Activated T-cell treated with anti-CD3 and anti-CD28 coated beads for 1 hour (primary cell): Measurements from ENCODE around the gene LSAMP.
"Not testable (repeated sequence)": the region's sequence is repeated elsewhere in the genome, so short reads cannot be mapped to it uniquely, and the experiment has no call there.

Experiments
- DNase-seq: peaks from one replicate; pipeline ENCODE4 v3.0.0-alpha.2; 2020; ENCODE audit warnings: low read depth

Gene LSAMP

DNA sequence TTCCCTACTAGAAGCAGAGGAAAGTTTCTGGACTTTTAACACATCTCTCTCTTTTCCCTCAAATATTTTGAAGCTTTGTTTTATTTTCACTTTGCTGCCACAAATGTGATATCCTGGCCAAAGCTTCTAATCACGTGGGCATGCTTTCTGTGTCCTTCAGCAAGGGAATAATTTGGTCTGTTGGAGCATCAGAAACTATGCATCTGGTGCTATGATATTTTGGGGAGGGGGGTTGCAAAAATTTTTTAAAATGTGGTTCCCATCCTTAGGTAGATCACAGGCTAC is 567.7 kb downstream of the LSAMP start:
- no peak for DNase-seq

- no peak for DNase-seq
Measured at GRCh38 chr3:115876876-115877614, 568.2 kb downstream of the LSAMP start.

DNA sequence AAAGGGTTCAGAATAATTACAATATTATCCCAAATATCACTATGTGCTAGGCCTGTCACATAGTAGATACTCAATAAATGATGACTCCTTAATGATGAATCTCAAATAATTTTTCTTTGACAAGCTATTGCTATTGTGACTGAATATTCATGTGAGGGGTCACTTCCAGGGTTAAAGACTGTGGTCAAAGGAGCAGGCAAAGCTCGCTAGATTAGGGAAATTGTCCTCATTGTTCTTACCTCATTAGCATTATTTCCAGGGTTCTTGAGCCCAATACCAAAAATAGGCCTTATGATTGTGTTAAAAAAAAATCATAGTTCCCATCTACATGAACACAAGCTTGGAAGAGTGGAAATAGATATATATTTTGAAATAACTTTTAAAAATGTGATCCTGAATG is 569.8 kb downstream of the LSAMP start:
- no peak for DNase-seq

GRCh38 chr3:115871735-115872134 is 573.6 kb downstream of the LSAMP start:
- DNase-seq, result no peak

GRCh38 chr3:115864911-115865310 is 580.4 kb downstream of the LSAMP start:
- DNase-seq, result no peak

- no peak for DNase-seq
Measured at GRCh38 chr3:115862849-115863248, 582.4 kb downstream of the LSAMP start.

DNA sequence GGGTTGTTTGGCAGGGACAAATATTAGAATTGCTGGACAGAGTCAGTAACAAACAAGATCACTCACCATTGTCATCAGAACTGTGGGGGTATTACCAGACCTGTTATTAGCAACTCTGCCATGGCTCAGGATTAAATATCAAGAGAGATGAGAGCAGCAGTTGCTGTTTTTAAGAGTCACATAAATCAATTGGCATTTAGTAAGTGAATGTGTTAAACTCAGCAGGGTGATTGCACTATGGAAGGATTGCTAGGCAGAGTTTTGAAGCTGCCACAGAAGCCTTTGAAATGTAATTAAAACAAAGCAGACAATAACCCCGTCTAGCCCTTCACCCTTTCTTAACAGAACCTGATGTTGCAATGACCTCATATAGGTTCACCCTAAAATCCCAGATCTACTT is 583.2 kb downstream of the LSAMP start:
- DNase-seq, result no peak

DNA sequence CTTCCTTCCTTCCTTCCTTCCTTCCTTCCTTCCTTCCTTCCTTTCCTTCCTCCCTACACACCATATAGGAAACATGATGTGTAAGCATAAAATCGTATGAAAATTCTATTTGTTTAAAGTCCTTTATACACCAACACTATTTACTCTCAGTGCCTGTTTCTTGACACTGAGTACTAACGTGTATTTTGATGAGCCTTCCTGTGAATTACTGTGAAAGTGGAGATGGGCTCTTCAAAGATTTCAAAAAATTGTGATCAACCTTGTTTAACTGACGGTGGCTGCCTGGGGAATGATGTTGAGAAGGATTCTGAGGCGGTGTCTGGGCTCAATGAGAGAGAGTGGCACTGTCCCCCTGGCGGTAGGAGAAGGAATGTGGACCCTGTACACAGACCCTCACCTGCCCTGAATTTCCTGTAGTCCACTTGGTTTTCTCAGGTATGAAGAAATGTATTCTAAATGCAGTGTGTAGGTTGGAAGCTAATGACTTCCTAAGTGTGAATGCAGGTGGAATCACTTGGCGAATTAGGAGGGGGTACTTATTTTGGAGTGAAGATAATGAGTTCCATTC is 584.0 kb downstream of the LSAMP start:
- no peak for DNase-seq

DNA sequence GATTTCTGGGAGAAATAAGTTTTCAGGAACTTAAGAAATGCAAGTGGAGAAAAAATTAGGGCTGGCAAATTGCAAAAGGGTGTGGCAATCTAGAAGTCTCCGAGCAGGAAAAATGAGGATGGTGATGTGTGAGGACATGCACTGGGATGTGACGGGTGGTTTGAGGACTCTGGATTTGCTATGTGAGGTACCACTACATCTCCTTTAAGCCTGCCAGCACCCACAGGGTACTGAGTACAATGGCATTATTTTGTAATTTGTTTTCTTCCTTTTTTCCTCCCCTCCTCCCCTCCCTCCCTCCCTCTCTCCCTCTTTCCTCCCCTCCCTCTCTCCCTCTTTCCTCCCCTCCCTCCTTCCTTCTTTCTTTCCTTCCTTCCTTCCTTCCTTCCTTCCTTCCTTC is 584.5 kb downstream of the LSAMP start:
- DNase-seq, result no peak

DNA sequence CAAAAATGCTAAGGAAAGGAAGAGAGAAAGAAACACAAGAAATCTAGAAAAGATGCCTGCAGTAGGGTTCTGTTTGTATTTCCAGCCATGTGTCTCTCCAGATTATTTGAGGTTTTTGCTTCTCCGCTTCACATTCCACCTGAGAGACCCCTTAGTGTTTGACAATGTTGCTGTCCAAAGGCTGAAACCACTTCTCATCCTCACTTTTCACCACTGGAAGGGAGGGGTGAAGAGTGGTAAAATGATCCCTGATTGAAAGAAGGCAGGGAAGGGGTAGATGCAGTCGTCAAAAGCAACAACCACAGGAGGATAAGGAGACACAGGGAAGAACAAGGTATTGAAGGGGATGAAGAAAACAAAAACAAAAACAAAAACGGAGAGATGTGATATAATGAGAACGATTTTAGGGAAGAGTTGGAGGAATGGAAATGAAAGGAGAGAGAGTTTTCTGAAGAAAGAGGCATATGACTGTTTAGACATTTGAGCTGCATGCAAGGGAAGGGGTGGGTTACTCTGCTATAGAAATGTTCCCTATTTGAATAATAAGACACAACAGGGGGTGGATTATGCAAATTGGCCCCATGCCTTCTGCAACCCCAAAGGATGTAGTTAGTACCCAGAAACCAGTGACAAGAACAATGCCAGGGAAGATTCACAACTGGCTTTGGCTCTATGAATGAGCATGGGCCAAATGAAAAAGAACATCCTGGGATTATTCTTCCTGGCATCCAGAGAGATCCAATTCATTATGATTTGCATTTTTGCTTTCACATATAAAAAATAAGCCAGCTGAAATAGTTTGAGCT is 586.1 kb downstream of the LSAMP start:
- DNase-seq, result no peak

- DNase-seq, result no peak
Measured at GRCh38 chr3:115857518-115858136, 587.7 kb downstream of the LSAMP start.

- no peak for DNase-seq
Measured at GRCh38 chr3:115855911-115856310, 589.4 kb downstream of the LSAMP start.

DNA sequence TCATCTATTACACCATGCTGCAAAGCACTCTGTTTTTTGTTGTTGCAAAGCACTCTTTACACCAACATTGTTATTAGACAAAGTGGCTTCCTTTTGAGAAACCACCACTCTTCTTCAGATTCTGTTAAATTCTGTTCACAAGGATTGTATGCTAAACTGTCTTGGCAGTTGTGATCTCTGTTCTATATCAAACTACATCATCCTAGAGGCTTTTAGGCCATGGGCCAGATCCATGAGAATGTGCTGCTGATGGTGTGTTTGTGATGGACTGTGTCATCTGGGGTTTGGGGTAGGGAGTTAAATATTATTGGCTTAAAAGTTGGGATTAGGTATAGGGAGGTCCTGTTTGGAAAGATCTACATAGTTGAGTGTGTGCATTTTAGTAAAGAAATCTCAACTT is 592.2 kb downstream of the LSAMP start:
- no peak for DNase-seq

- no peak for DNase-seq
Measured at GRCh38 chr3:115852278-115852677, 593.0 kb downstream of the LSAMP start.

DNA sequence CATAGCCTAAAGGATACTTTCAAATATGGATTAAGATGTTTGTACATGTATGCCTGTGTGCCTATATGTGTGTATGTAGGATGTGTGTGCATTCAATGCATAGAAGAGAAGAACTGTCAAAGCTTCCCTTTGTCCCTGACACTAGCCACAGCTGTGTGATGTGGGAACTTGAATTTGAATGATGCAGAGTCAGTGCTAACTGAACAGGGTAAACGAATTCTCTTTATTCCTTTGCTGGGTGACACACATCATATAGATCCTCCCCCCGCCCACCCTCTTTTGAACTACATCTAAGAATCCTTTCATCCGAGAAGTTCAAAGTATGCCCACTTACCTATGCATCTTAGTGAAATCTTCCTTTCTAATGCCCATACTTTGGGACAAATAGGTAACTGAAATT is 593.7 kb downstream of the LSAMP start:
- no peak for DNase-seq

- DNase-seq, result no peak
Measured at GRCh38 chr3:115848641-115849040, 596.6 kb downstream of the LSAMP start.

- no peak for DNase-seq
Measured at GRCh38 chr3:115845986-115846385, 599.3 kb downstream of the LSAMP start.

GRCh38 chr3:115844729-115845128 is 600.6 kb downstream of the LSAMP start:
- not testable (repeated sequence) for DNase-seq

DNA sequence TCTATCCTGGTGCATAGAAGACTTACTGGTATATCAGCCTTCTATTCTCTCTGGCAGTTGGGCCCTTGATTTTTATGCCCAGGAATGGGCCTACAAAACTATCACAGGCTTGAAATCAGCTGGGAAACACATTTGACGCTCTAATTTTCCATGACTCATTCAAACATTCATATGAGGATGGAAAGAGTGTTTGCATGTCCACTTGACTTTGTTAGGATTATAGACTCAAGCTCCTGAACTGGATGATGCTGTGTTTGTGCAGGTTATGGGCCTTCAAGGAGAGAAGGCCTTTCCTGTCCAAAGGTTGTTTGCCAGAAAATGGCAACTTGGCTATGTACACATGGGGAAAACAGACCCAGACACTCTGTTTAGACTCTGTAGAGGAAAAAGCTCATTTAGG is 602.1 kb downstream of the LSAMP start:
- no peak for DNase-seq

DNA sequence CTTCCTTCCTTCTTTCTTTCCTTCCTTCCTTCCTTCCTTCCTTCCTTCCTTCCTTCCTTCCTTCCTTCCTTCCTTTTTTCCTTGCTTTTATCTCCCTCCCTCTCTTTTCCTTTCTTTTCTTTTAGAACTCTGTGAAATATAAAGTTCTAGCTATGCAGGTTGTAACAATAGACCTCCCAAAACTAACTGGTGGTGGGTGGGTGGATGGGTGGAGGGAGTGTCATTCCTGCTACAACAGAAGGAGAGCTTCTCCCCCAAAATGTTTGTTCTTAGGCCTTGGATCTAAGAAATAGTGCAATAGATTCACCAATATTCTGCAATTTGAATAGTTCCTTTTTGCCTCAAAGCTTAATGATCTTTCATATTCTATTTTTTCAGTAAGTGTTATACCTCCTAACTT is 606.0 kb downstream of the LSAMP start:
- DNase-seq, result no peak

- no peak for DNase-seq
Measured at GRCh38 chr3:115838786-115839185, 606.5 kb downstream of the LSAMP start.

DNA sequence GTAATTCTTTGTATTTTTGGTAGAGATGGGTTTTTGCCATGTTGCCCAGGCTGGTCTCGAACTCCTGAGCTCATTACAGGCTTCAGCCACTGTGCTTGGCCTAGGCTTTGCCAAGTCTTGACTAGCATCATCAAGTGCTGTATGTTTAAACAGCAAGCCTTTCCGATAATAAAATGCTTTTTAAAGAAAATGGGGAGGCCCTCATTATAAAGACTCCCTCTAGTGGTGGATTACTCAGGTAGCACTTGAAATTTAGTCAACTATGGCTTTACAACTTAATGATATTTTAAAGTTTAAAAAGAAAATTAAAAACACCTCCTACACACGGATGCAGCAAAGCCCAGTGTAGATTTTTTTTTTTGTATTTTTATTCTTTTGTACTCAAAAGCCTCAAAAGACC is 608.3 kb downstream of the LSAMP start:
- no peak for DNase-seq

GRCh38 chr3:115835946-115836345 is 609.3 kb downstream of the LSAMP start:
- no peak for DNase-seq
